HFFc6 (cell line): ENCODE data around the gene KCNJ5. TPM values are rescaled to one million over a fixed set of nuclear protein-coding genes. Genes with fewer than 3 reads are reported as not detected.
A peak's percentile ranks its signal among the peaks of the same experiment; 100 is the strongest.

Experiments used
- DNase-seq: peaks from one replicate; pipeline ENCODE4 v3.0.0-alpha.2; 2018
- H3K27ac Mint-ChIP-seq: 2 replicates; pipeline ENCODE4 v1.8.0; 2020; ENCODE audit warnings: mild to moderate bottlenecking, mixed read lengths
- H3K27me3 Mint-ChIP-seq: 2 replicates; pipeline ENCODE4 v1.8.0; 2021; ENCODE audit warnings: mild to moderate bottlenecking, moderate library complexity, mixed read lengths; ENCODE audit not compliant: insufficient read depth
- H3K36me3 Mint-ChIP-seq: 2 replicates; pipeline ENCODE4 v1.8.0; 2021; ENCODE audit warnings: low read depth, mixed read lengths
- H3K4me1 Mint-ChIP-seq: 2 replicates; pipeline ENCODE4 v1.8.0; 2020; ENCODE audit warnings: low read depth, mixed read lengths
- H3K4me3 Mint-ChIP-seq: 2 replicates; pipeline ENCODE4 v1.8.0; 2020; ENCODE audit warnings: mild to moderate bottlenecking, moderate library complexity, mixed read lengths
- H3K9me3 Mint-ChIP-seq: 2 replicates; pipeline ENCODE4 v1.8.0; 2020; ENCODE audit warnings: mild to moderate bottlenecking, mixed read lengths
- CTCF ChIP-seq: fragments of 200-600 bp; sonication (generic); IDR thresholded peaks from 2 replicates; pipeline ENCODE4 v1.5.0; 2021; ENCODE audit warnings: antibody characterized with exemption, mild to moderate bottlenecking
- total RNA-seq, 6 experiments: library from RNA; stranded (reverse); fragmentation: NEBNext Ultra II Directional; extraction: Animal tissue kit (Norgen Biotek cat#: 25700); gene quantifications; 2 replicates in 1 of 6; 3 replicates in 5 of 6; pipeline ENCODE4 v1.2.3, GENCODE V29; 2021

The KCNJ5 gene
- total RNA-seq, 6 experiments from 2014 or later = not detected

- H3K27ac Mint-ChIP-seq = no peak overlapping the region
- H3K9me3 Mint-ChIP-seq = no peaks in the 10 kb centered on the region
- peaks cover 6% of the 10 kb centered on the region for H3K27me3 Mint-ChIP-seq
- DNase-seq = no peak
- no peaks in the 10 kb centered on the region for H3K36me3 Mint-ChIP-seq
- TF ChIP-seq CTCF = peak; percentile 89
- H3K4me1 Mint-ChIP-seq = no peaks in the 10 kb centered on the region
- H3K4me3 Mint-ChIP-seq = no peak overlapping the region
Measured at GRCh38 chr11:128848815-128849455, 42.2 kb upstream of the KCNJ5 start.

- DNase-seq = no peak
- Mint-ChIP-seq H3K9me3 (no peaks in the 10 kb centered on the region), H3K4me3 (no peak overlapping the region), H3K27me3 (peaks cover 6% of the 10 kb centered on the region), H3K4me1 (no peaks in the 10 kb centered on the region), H3K36me3 (no peaks in the 10 kb centered on the region), H3K27ac (no peak overlapping the region)
- no peak for TF ChIP-seq CTCF
Measured at GRCh38 chr11:128852327-128853023, 38.7 kb upstream of the KCNJ5 start.

- H3K4me1 Mint-ChIP-seq = no peaks in the 10 kb centered on the region
- peaks cover 8% of the 10 kb centered on the region for H3K27me3 Mint-ChIP-seq
- no peak for DNase-seq
- no peak for TF ChIP-seq CTCF
- H3K27ac Mint-ChIP-seq = no peak overlapping the region
- H3K4me3 Mint-ChIP-seq = no peak overlapping the region
- no peaks in the 10 kb centered on the region for H3K9me3 Mint-ChIP-seq
- H3K36me3 Mint-ChIP-seq = no peaks in the 10 kb centered on the region
Measured at GRCh38 chr11:128853559-128853958, 37.6 kb upstream of the KCNJ5 start.

GRCh38 chr11:128854841-128855240 is 36.3 kb upstream of the KCNJ5 start:
- Mint-ChIP-seq H3K4me1 (0 out of 2 replicates have a peak, but pooled peaks cover under 1% of the 10 kb centered on the region), H3K9me3 (no peaks in the 10 kb centered on the region), H3K36me3 (no peaks in the 10 kb centered on the region), H3K27ac (no peak overlapping the region), H3K27me3 (peaks cover 8% of the 10 kb centered on the region), H3K4me3 (no peak overlapping the region)
- no peak for DNase-seq
- no peak for TF ChIP-seq CTCF

- H3K9me3 Mint-ChIP-seq = no peaks in the 10 kb centered on the region
- H3K36me3 Mint-ChIP-seq = no peaks in the 10 kb centered on the region
- TF ChIP-seq CTCF = no peak
- H3K4me3 Mint-ChIP-seq = no peak overlapping the region
- no peak overlapping the region for H3K27ac Mint-ChIP-seq
- H3K4me1 Mint-ChIP-seq = peaks cover 14% of the 10 kb centered on the region
- DNase-seq = no peak
- H3K27me3 Mint-ChIP-seq = peaks cover 8% of the 10 kb centered on the region
Measured at GRCh38 chr11:128856241-128856640, 34.9 kb upstream of the KCNJ5 start.
